DND-41 (cell line): ENCODE measurements around the gene NUDT8.

ENCODE experiments used
- CTCF ChIP-seq: IDR thresholded peaks from 2 replicates; pipeline ENCODE4 v1.5.1; 2012; ENCODE audit warnings: borderline replicate concordance, low read length, moderate library complexity, mild to moderate bottlenecking; ENCODE audit not compliant: poor library complexity, severe bottlenecking; ENCODE audit errors: extremely low read depth
- EZH2 ChIP-seq: IDR thresholded peaks from 3 replicates; pipeline ENCODE4 v1.6.1; 2012; ENCODE audit warnings: borderline replicate concordance, low read depth, mild to moderate bottlenecking, moderate library complexity, low read length, inconsistent platforms; ENCODE audit not compliant: severe bottlenecking

GRCh38 chr11:67586568-67587250 lies 43.0 kb downstream of the NUDT8 start:
- TF ChIP-seq CTCF, result no peak
- TF ChIP-seq EZH2, result no peak
